Activated CD8-positive, alpha-beta T cell treated with anti-CD3 and anti-CD28 coated beads for 36 hours (primary cell): Measurements from ENCODE around the gene COL13A1. TPM values are rescaled to one million over a fixed set of nuclear protein-coding genes. Genes with fewer than 3 reads are reported as not detected.

Source experiments
- ATAC-seq: fragments of 200-7000 bp; cut with Tn5 transposase; one replicate; pipeline ENCODE4 v1.10.0; 2021; ENCODE audit warnings: mild to moderate bottlenecking, moderate library complexity
- CTCF ChIA-PET: fragments of 350-600 bp; sonication (Branson Sonifier 250); formaldehyde crosslinking; loops from one replicate; lab custom pipeline; 2021; ENCODE audit warnings: antibody characterized with exemption; lab: Charles Lee
- POLR2A ChIA-PET: fragments of 350-600 bp; sonication (Branson Sonifier 250); formaldehyde crosslinking; loops from one replicate; lab custom pipeline; 2021; ENCODE audit warnings: antibody characterized with exemption; lab: Charles Lee
- DNase-seq: peaks from one replicate; pipeline ENCODE4 v3.0.0-alpha.2; 2020
- H3K27ac Mint-ChIP-seq: one replicate; pipeline ENCODE4 v1.8.0; 2021; ENCODE audit warnings: mild to moderate bottlenecking, mixed read lengths
- H3K27me3 Mint-ChIP-seq: one replicate; pipeline ENCODE4 v1.8.0; 2021; ENCODE audit warnings: mixed read lengths
- H3K36me3 Mint-ChIP-seq: one replicate; pipeline ENCODE4 v1.8.0; 2021; ENCODE audit warnings: low read depth, mixed read lengths
- H3K4me1 Mint-ChIP-seq: one replicate; pipeline ENCODE4 v1.8.0; 2021; ENCODE audit warnings: low read depth, mixed read lengths
- H3K4me3 Mint-ChIP-seq: one replicate; pipeline ENCODE4 v1.8.0; 2021; ENCODE audit warnings: mild to moderate bottlenecking, moderate library complexity, mixed read lengths
- H3K9me3 Mint-ChIP-seq: one replicate; pipeline ENCODE4 v1.8.0; 2021; ENCODE audit warnings: mixed read lengths
- intact Hi-C: fragments of 100-400 bp; cut with micrococcal nuclease; formaldehyde crosslinking; loops from one replicate; pipeline ENCODE4 v1.10.0; 2022
- total RNA-seq, 2 experiments: library from RNA; stranded (reverse); gene quantifications; one replicate each; pipeline ENCODE4 v1.2.3, GENCODE V29; 2021
- TF ChIP-seq, protein P1 (sequence below): fragments of 200-600 bp; IDR thresholded peaks from one replicate; pipeline ENCODE4 v1.8.0; 2022; ENCODE audit warnings: antibody characterized with exemption, mild to moderate bottlenecking

COL13A1 gene
- total RNA-seq, 2 experiments from 2014 or later = not detected

DNA sequence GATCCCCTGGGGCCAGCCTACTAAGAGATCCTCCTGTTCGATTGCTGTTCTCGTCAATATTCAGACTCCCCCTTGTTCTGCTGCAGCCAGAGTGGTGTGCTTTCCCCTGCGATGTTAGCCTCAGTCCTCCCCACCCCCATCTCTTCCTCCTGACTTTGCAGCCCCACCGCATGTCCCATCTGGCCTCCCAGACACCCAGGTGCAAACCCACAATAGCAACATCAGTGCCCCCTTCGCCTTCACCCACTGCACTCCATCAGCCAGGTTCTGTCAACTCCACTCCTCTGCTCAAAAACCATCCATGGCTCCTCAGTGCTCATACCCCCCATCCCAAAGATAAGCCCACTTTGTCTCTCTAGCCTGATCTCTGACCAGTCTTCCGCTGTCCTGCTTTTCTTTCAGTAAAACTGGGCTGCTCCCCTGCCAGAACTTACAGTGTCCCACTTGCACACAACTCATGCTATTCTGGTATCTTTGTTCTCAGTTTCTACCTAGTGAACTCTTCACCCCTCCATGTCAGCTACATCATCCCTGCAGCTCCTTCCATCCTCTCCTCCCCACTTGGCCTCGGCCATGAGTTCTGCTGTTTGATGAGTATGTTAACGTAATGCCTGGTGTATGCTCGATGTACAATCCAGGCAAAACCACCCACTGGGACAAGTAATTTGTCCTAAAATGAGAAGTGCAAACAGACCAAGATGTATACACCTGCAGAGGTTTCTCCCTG, 26.6 kb downstream of the COL13A1 start:
- Mint-ChIP-seq H3K9me3 (no peaks in the 10 kb centered on the region), H3K36me3 (no peaks in the 10 kb centered on the region), H3K27ac (no peak overlapping the region), H3K4me1 (no peaks in the 10 kb centered on the region), H3K27me3 (peaks cover 18% of the 10 kb centered on the region), H3K4me3 (no peak overlapping the region)
- POLR2A ChIA-PET = no interaction called here
- no peak for ATAC-seq
- CTCF ChIA-PET = interaction anchor here (1.0 to 1.7 kb wide), 2 partner anchors 10 to 87 kb away, joined by 3 to 4 read pairs; no protein-coding TSS in a partner anchor
- DNase-seq = no peak
- intact Hi-C loops = no loop called here
- TF ChIP-seq, protein P1, sequence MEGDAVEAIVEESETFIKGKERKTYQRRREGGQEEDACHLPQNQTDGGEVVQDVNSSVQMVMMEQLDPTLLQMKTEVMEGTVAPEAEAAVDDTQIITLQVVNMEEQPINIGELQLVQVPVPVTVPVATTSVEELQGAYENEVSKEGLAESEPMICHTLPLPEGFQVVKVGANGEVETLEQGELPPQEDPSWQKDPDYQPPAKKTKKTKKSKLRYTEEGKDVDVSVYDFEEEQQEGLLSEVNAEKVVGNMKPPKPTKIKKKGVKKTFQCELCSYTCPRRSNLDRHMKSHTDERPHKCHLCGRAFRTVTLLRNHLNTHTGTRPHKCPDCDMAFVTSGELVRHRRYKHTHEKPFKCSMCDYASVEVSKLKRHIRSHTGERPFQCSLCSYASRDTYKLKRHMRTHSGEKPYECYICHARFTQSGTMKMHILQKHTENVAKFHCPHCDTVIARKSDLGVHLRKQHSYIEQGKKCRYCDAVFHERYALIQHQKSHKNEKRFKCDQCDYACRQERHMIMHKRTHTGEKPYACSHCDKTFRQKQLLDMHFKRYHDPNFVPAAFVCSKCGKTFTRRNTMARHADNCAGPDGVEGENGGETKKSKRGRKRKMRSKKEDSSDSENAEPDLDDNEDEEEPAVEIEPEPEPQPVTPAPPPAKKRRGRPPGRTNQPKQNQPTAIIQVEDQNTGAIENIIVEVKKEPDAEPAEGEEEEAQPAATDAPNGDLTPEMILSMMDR = no peak

- H3K36me3 Mint-ChIP-seq = no peaks in the 10 kb centered on the region
- ATAC-seq (no peak), DNase-seq (no peak)
- TF ChIP-seq, protein P1 = no peak
- H3K27ac Mint-ChIP-seq = no peak overlapping the region
- POLR2A ChIA-PET = no interaction called here
- H3K27me3 Mint-ChIP-seq = peaks cover 18% of the 10 kb centered on the region
- H3K4me3 Mint-ChIP-seq = no peak overlapping the region
- CTCF ChIA-PET = no interaction called here
- intact Hi-C loops = no loop called here
- H3K9me3 Mint-ChIP-seq = no peaks in the 10 kb centered on the region
- H3K4me1 Mint-ChIP-seq = no peaks in the 10 kb centered on the region
Observed at GRCh38 chr10:69829775-69830174, 28.1 kb downstream of the COL13A1 start.

DNA sequence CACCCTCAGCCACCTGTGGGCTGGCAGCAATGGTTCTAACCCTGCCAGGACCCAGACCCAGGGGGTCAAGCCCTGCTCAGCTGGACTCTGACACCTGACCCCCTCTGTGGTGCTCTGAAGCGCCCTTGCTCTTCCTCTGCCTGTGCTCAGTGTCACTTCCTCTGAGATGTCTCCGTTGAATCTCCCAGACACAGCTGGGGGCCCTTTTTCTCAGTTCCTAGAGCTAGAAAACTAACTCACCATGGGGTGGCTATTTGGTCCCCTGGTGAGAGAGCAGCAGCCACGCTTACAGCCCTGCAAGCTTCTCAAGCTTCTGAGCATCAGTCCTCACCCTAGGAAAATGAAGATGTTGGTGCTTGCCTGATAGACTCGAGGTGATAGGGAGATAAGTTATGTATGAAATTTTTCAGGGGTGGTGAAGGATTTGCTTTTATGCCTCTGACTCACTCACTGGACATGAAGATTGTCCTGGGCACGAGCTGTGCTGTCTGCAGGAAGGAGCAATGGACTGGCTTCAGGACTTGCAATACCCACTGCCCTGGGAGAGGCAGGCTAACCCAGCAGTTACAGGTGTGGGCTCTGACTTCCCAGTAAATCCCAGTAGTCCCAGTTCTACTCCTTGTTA, 29.6 kb downstream of the COL13A1 start:
- Mint-ChIP-seq H3K4me1 (no peaks in the 10 kb centered on the region), H3K4me3 (no peak overlapping the region), H3K36me3 (no peaks in the 10 kb centered on the region), H3K27ac (no peak overlapping the region), H3K9me3 (no peaks in the 10 kb centered on the region), H3K27me3 (peaks cover 23% of the 10 kb centered on the region)
- ChIA-PET POLR2A (no interaction called here), CTCF (no interaction called here)
- intact Hi-C loops = no loop called here
- DNase-seq = no peak
- TF ChIP-seq, protein P1 = no peak
- ATAC-seq = no peak

DNA sequence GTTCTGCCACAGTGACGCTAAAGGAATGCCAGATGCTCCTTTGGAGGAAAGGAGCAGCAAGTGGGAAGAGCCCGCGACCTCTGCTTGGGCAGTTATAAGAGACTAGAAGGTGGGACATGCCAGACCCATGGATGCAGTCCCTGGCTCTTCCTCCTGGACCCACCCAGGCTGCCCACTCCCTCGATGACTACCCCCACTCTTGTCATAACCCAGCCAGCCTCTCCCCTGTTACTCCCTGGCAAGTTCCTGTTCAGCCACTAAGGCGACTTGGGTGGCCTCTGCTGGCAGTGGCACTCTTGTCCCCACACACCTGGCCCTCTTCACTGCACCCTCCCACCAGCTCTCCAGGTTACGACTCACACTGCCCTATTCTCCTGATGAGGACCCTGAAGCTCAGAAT, 33.5 kb downstream of the COL13A1 start:
- H3K27me3 Mint-ChIP-seq = peaks cover 7% of the 10 kb centered on the region
- no peaks in the 10 kb centered on the region for H3K4me1 Mint-ChIP-seq
- TF ChIP-seq, protein P1 = no peak
- H3K36me3 Mint-ChIP-seq = no peaks in the 10 kb centered on the region
- ATAC-seq (no peak), DNase-seq (no peak)
- H3K9me3 Mint-ChIP-seq = no peaks in the 10 kb centered on the region
- ChIA-PET POLR2A (no interaction called here), CTCF (no interaction called here)
- intact Hi-C loops = no loop called here
- no peak overlapping the region for H3K4me3 Mint-ChIP-seq
- no peak overlapping the region for H3K27ac Mint-ChIP-seq
